T-helper 9 cell (primary cell): ENCODE data around the gene TUBA1B.

Experiments
- DNase-seq: peaks from one replicate; pipeline ENCODE4 v3.0.0-alpha.2; 2020

Gene TUBA1B

DNA sequence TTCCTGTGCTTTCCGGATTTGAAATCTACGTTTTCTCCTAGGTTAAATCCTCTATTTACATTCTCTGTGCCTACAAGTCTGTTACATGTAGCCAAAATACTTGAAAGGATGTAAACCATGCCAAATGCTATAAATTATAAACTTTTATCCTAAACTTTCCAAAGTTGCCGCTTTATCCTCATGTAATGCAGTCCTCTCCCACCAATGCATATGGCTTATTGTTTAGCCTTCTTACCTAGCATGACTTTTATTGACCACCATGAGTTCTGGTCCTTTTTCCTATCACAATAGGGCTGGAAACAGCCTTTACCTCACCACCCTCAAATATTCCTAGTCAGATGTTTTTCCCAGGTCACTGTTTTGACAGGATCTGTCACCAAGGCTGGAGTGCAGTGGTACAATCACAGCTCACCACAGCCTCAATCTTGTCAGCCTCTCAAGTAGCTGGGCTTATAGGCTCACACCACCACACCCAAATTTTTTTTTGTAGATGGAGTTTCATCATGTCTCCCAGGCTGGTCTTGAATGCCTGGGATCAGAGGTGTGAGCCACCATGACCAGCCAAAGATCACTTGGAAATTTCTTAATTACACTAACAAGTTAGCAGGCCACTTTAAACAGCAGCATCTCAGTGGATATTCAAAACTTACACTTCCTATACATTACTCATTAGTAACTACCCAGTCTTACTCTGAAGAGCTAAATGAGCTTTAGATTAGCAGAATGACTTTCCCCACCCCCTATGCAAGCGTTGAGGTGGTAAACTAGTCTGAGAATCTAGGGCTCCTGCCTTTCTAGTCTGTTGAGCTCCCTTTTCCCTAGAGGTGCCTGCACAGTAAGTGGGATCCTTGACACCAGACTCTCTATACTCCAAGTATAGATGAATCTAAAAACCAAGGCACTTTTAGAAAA lies 4.1 kb downstream of the TUBA1B start:
- no peak for DNase-seq

DNA sequence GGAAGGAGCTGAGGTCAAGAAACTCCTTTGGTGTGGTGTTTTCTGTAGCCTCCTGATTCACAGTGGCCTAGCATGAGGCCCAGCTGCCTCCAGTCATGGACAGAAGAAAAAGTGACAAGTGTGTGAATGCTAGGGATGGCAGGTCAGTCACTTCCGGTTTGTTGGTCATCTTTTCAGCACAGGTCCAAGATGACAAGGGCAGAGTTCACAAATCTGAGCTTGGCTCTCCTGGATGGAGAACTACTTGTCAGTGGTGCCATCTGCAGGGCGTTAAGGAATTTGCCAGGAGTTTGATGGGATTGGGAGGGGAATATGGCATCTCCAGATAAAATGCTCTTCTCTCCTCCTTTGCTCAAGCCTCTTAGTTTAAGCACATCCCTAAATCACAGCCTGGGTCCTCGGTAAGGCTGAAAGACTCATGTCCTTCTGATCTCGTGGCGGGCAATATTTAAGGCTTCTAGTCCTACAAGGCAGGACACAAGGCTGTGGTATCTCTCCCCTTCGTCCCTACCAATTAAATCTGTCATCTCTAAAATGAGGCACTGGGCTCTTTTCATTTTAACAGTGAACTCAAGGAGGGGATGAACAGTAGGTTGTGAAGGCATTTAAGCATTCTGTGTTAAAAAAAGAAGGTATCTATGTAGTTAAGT lies 10.0 kb downstream of the TUBA1B start:
- no peak for DNase-seq

DNA sequence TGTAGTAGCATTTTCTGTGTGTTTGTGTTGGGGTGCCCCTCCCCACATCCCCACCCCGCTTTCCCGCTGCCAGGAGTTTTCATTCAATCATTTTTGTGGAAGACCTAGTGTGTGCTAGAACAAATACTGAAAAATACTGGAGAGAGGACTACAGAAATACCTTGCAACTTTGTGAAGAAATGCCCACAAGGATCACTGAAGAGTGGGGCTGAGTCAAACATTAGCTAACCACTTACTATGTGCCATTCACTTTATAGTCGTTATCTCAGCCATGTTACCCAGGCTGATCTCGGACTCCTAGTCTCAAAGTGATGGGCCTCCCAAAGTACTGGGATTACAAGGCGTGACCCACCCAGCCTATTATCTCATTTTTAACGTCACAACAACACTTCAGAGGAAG lies 20.0 kb downstream of the TUBA1B start:
- no peak for DNase-seq

DNA sequence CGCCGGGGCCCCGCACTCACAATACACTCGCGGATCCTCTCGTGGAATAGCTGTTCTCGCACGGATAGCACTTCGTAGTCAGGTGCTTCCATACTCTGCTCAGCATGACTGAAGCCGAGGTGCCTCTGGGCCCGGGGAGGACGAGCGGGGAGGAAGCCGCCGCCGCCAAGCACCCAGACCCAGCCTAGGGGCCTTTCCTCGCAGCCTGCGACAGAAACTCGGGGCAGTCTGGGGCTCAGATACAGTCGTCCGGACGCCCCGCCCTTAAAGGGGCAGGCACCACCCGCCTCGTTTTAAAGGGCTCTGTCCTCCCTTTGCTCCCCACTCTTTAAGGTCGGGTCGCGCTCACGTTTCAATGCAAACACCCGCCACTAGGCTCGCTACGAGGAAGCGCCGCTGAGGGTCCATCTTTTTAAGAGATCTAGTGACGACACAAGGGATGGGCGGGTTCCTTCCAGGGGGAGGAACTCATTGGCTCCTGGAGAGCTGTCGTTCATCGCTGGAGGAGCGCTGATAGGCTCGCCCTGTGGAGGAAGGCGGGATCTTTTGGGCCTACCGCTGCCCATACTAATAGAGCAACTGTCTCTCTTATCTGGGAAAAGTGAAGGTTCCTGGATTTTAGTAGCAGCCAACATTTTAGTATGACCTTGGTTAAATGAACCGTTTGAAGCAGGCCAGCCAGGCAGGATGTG lies 20.6 kb downstream of the TUBA1B start, which contains the start of gene LMBR1L:
TSS of gene LMBR1L (minus strand) at position 384 of the 692 bp plus-strand sequence. CDS start at position 92, 292 bp downstream.
- peak; percentile 93 for DNase-seq

DNA sequence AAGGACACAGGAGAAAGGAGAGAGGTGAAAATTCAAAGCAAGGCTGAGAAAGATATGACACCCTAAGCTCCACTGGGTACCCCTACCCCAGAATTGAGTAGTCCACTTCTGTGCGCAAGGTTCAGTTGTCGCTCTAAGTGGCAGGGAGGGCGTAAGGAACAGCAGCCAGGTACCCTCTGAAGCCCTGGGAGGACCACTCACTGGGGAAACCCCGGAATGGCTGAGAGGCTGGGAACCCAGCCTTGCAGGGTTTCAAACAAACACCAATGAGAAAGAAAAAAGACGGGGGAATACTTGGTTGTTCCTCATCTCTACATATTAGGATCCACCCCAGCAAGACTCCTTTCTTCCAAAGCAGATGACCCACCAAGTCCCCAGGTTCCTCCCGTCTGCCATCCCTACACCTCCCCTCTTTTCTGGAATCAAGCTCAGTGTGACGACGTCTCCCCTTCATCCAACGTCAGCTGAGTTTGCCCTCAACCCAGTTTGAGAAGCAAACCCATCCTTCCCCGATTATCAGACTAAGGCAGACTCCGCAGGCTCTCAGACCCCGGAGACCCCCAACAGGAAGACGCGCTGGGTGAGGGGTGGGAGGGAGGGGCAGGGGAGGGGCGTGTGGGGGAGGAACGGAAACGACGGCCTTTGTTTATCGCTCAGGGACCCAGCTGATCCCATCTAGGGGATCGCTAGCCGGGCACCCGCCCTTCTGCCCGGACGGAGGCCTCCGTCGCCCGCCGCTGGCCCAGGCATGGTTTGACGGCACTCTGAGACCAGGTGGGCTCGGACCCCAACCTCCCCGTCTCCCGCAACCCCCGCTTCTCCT lies 21.3 kb downstream of the TUBA1B start:
- DNase-seq = no peak

DNA sequence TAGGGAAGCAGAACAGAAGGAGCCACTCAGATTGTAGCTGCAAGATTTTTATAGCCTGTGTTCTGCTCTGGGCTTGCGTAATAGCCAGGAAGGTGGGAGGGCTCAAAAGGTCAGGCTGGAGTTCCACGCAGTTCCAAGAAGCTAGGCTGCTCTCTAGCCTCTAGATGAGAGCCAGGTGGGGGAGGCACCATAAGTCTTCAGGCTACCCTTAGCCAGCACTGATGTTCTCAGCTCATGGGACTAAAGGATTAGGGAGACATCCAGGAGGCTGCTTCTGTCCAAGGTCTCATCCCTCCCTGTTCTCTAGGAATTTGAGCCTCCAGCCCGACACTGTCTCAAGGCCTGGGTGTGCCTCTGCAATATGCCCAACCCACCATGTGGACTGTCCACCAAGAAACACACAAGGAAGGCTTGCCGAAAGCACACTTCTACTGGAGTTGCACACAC lies 22.2 kb downstream of the TUBA1B start:
- no peak for DNase-seq

DNA sequence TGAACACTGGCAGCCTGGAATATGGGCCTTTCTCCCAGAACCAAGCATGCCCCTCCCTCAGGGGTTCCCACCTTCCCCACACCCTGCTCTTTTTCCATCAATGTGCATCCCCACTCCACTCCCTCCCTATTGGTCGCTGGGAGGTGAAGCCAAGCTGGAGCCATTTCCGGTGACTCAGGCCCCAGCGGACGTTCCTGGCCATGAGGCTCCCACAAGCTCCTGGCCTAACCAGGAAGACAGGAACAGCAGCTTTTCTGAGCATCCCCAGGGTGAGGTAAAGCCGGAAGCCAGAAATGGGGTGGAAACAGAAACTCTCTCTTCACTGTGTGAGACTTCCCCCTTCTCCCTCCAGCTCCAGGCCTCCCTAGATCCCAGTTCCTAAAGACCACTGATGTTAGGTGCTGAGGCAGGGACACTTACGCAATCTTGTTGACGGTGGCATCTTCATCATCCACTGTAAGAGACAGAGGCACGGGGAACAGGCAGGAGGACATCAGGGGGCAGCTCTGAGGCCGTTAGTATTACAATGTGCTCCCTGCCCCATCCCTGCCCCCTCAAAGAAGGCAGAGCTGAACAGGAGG lies 25.6 kb downstream of the TUBA1B start:
- DNase-seq = no peak

DNA sequence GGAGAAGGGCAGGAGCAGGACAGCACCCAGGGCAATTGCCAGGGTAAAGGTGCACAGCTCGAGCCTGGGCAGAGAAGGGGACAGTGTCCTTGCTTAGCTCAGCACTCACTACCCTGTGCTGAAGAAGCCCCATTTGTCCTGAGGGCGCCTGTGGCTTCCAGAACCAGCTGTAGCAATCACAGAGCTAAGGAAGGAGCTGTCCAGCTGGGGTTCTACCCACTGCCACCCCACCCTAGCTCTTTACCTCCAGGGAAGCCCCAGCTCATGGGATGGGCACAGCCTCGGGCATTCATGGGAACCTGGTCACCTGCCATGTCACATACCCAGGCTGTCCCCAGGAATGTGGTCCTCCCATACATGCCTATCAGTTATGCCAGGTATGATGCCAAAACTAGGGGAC lies 26.4 kb downstream of the TUBA1B start:
- DNase-seq = no peak

DNA sequence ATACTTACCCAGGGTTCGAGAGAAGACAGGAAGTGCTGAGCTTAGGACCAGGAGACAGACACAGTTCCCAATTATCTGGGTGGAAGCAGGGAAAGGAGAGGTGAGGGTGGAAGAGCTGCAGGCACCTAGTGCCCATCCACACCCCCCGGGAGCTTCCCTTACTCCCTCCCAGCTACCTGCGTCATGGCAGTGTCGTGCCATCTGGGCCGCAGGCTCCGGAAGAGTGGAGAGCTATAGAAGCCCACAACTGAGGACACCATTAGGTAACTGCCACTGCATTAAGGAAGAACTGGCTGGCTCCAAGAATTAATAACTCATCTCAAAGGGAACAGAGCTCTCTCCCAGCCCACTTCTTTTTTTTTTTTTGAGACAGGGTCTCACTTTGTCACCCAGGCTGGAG lies 30.8 kb downstream of the TUBA1B start:
- DNase-seq = no peak

DNA sequence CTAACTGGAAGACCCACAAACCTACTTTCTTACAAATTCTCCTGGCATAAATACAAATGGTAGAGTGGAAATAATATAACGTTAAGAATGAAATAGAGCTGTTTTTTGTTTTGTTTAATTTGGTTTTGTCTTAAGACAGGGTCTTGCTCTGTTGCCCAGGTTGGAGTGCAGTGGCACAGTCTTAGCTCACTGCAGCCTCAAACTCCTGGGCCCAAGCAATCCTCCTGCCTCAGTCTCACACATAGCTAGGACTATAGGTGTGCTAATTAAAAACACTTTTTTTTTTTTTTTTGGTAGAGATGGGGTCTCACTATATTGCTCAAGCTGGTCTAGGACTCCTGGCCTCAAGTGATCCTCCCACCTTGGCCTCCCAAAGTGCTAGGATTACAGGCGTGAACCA lies 32.5 kb downstream of the TUBA1B start:
- no peak for DNase-seq

DNA sequence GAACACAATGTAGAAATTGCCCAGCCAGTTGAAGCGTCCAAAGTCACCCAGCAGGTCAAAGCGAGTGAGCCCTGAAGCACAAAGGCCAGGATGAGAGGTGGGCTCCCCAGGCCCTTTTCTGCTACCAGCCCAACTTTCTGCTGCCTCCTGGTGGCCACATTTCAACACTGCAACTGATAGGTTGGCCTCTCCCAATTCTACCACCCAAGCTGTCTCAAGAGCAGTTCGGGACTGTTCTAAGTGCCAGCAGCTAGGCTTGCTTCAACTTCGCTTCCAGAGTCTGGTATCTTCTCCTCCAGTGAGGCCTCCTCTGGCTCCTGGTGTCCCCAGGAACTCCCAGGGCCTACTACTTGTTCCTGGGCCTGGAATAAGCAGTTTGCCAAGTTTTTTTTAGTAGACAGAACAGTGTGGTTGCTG lies 33.2 kb downstream of the TUBA1B start:
- peak; percentile 59 for DNase-seq

DNA sequence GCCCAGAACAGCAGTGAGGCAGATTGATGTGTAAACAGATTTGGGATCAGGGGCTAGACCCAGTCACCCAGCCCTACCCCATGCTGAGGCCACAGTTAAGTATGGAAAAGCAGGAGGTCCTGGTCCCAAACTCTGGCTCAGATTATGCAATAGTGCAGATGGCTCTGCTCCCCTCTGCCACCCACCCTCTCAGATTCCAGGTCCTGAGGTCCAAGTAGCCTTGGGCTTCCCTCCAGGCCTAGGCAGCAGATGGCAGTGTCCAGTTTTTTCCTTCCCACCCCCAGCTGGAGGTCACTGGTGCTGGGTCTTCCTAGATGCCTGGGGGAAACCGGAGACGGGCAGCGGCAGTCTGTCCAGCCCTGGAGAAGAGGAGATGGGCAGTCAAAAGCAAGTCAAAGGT lies 33.8 kb downstream of the TUBA1B start:
- no peak for DNase-seq

DNA sequence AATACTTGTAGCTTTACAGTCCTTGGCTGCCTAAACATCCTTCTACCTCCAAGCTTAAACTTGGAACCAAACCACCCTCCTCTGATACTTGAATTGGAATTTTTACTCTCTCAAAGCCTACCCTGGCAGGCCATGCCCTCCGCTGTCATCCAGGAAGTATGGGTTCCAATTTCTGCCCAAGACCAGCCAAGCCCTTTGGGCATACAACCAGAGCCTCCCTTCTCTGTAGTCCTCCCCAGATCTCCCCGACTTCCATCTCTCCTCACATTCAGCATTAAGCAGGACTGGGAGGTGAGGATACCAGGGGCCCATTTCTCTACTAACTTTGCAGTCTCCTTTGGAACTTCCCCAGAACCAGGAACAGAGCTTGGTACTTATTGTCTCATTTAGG lies 36.2 kb downstream of the TUBA1B start:
- no peak for DNase-seq

DNA sequence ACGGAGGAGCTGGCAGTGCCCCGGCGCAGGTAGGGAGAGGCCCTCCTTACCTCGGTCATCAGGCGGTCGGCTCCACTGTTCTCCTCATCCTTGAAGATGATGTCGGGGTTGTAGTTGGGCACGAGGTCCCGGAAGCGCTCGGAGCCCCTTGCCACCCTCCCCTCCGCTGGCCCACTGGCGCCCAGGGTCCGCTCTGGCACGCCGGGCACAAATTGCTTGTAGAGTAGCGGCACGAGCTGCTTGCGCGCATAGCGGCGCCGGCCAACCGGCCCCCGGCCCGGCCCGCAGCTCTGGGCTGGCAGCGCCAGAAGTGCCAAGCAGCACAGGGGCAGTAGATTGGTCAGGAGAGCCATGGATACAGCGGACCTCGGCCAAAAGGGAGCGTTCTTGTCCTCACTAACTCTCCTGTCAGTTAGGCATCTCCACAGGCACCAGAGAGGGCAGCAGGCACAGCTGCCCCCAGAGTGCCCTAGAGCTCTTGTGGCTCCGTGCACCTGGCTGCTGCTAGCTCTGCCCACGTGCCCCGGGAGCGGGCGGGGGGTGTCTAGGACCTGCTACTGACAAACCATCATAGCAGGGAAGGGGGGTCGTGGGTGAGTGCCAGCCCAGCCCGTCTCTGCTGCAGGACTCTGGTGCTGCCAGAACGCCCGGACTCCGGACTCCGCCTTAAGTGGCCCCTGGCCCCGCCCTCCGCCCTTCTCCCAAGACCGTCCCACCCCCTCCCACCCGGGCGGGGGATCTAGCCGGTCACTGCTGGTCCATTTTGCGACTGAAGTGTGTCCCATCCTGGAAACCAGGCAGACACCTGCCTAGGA lies 36.8 kb downstream of the TUBA1B start, which contains the start of gene DHH:
TSS of gene DHH (minus strand) at position 642 of the 815 bp plus-strand sequence. CDS start at position 353, 289 bp downstream.
- DNase-seq = no peak

DNA sequence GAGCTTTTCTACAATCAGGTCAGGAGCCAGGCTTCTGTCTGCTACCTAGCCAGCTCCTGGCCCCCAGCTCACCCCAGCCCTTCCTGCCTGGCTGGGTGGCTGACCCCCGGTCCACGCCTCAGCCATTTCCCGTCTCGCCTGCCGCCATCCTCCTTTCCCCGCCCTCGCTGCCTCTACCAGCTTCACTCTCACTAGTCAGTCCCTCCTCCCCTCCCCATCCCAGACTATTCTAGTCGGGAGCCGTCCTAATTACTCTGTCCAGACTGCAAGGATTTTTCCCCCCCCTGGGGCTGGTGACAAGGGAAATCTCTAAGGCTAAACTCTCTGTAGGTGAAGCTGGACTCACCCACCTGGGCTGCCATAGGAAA lies 37.4 kb downstream of the TUBA1B start:
- no peak for DNase-seq

DNA sequence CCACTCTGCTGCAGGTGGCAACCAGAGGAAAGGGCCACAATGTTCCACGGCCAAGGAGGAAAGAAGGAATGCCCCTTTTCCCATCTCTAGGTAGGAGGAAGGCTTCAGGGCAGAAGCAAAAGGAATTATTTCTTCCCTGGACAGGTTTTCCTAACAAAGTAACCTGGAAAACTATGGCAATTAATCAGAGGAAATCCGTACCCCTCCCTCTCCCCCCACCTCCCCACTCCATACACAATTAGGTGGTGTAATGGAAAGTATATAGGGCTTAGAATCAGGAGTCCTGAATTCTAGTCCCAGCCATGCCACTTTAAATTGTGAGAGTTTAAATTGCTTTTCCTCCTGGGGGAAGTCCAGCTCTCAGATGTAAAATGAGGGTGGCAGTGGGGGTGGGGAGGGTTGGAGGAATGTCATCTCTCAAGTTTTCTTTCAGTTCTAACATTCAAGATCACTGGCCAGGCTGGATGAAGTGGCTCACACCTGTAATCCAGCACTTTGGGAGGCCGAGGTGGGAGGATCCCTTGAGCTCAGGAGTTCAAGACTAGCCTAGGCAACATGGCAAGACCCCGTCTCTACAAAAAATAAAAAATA lies 38.3 kb downstream of the TUBA1B start:
- DNase-seq = no peak

DNA sequence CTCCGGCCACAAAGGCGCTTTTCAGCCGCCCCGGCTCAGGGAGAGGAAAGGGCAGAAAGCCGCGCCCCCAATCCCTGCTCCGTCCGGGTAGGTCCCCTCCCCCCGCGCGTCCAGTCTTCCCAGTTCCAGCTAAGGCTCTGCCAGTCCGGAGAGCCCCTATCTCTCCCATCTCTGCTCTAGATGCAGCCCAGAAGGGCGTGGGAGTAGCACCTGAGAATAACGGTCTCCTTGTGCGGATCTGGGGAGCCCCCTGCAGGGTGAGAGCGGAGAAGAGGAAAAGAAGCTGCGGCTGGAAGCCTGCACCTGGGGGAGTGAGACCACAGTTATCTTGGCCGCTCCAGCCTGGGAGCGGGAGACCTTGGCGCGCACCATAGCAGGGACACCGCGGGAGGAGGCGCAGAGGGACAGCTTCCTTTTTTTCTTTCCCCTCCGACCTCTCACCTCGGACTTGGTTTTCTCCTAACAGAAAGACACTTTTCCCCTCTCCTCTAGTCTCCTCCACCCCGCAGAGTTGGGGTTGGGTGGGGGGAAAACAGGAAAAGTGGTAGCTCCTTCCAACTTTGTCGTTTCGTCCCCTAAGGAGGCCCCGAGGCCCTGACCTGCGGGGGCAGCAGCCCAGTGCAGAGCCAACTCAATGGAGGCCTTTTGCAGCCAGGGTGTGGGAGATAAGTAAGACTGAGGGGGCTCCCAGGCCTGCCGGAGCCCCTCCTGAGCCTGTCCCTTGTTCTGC lies 38.9 kb downstream of the TUBA1B start:
- peak; percentile 40 for DNase-seq

DNA sequence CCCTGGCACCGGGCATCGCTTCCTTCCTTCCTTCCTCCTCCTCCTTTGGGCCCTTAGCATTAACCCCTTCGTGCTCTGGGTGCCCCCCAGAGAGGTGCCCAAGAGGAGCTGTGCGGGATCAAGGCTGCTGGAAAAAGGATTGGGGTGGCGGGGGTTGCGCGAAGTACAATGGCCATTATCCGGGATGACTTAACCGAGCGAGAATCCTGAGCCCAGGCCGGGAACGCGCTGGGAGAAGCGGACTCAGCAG lies 39.4 kb downstream of the TUBA1B start:
- no peak for DNase-seq

DNA sequence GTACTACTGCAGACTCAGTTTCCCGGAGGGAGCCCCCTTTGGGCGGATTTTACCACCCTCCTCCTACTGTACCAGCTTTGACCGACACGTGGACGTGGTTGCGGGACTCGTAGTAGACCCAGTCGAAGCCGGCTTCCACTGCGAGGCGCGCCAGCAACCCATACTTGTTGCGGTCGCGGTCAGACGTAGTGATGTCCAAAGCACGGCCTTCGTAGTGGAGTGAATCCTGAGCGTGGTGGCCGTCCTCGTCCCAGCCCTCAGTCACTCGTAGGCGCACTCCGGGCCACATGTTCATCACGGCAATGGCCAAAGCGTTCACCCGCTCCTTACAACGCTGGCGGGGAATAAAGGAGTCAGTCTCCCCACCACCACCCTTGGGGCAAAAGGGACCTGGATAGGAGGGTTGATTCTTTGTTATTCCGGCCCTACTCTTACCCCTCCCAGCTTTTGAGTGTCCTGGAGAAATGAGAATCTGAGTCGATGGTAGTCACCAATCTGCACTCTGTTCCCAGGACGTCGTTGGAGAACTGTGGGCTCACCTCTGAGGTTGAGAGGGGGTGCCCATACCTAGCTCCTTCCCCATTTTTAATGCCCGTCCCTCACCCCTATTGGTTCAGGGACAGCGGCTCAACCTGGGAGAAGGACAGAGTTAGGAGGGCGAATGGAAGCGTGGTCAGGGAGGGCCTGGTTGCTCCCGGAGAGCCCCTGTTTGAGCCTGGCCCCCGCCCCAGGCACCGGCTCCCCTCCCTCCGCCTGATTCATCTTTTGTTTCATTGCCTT lies 39.9 kb downstream of the TUBA1B start:
- no peak for DNase-seq
